Stimulated activated CD4-positive, alpha-beta T cell treated with anti-CD3 and anti-CD28 coated beads, Interleukin-4, amount 100 ng/mL, for 24 hours (primary cell): ENCODE measurements around the gene RGS2.

ENCODE experiments used
- DNase-seq: peaks from one replicate; pipeline ENCODE4 v3.0.0-alpha.2; 2020

Gene RGS2

DNA sequence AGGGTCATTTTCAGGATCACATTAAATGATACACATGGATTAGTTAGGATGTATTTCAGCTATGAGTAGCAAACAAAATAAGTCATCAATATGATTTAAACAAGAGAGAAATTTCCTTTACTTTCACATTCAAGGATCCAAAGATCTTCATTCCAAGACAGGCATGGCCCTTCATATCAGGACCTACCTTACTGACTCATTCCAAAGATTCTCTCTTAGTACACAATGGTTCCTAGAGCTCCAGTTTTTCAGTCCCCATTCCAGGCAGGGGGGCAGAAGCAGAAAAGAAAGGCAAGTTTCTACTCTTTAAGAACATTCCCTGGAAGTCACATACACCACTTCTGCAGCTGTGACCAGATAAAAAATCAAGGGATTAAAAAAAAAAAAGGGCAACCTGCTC, 23.7 kb downstream of the RGS2 start:
- no peak for DNase-seq

DNA sequence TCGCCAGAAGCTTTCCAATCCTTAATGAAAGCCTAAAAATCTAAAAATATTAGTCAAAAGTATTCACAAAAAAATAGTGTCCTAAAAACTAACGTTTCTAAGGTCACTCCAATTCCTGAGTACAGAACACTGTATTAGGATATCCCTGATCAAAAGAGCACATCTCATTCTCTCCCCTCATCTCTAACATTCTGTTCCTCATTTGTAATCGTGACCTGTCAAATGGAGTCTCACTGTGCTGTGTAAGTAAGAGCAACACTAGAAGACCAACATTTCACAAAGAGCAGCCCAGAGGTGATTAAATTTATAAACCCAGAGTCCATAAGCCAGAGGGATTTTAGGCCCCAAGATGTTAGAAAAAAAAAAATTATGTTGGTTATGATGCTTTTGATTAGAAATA, 26.3 kb downstream of the RGS2 start:
- DNase-seq, result no peak

DNA sequence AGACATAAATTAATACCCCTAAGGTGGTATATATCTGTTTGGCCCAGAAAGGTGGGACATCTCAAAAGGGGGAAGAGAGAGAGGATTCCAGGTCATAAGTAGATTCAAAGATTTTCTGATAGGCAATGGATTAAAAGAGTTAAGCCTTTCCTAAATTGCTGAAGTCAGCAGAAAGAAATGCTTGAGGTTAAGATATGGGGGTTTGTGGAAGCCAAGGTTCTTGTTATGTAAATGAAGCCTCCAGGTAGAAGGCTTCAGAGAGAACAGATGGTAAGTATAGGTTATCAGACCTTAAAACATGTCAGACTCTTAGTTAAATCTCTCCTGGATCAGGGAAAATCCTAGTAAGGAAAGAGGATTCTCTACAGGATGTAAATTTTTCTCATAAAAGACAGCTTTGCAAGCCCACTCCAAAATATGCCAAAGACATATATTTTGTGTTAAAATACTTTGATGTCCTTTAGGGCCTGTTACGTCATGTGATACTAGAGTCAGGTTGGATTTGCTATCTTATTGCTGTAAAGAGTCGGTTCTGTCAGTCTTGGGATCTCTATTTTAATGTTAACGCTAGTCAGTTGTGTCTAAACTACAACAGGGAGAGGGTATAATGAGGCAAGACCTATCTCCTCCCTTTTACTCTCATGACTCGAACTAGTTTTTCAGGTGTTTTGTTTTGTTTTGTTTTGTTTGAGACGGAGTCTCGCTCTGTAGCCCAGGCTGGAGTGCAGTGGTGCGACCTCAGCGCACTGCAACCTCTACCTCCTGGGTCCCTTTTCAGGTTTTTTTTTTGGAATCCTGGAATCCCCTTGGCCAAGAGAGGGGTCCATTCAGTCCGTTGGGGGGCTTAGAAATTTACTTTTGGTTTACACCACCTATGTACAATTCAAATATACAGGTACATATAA, 30.6 kb downstream of the RGS2 start:
- DNase-seq, result no peak

DNA sequence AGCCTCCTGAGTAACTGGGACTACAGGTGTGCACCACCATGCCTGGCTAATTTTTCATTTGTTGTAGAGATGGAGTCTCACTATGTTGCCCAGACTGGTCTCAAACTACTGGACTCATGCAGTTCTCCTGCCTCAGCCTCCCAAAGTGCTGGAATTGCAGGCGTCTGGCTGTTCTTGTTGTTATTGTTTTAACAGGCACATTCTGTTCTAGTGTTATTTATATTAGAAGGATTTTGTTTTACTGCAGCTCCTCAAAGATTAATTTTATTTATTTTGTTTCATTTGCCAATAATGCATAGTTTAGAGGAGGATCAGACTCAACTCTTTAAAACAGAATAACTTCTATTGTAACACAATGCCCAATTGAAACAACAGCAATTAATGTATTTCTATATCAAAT, 35.5 kb downstream of the RGS2 start:
- DNase-seq, result no peak

DNA sequence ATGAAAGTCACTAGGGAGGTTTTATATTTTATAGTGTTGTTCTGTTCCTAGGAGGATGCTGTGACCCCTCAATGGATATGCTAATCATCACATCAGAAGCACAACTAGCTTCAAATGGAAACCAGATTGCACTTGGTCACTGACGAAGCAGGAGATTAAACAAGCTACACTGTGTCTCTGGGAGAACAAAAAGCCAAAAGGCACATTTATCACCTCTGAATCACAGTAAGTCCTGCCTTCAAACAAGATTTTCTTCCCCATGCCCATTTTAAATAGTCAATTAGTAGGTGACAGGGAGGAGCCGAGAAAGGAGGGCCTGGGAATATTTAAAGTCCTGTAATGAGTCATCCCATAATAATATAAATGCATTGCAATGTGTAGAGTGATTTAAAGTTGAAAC, 38.1 kb downstream of the RGS2 start:
- no peak for DNase-seq

DNA sequence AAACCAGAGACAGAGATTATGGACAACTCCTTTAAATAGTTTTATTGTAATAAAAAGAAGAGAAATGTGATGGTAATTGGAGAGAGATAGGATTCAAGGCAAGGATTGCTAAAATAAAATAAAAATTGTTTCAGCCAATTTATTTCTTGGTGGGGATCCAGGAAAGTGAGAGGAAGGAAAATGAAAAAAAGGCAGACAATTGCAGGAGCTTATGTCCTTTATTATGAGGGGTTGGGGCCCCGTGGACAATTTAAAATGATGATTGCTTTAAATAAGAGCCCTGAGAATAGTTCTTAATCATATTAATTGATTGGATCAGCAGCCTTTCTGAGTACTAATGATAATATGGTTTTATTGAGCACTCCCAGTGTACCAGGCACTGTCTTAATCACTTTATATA, 40.2 kb downstream of the RGS2 start:
- DNase-seq, result no peak

DNA sequence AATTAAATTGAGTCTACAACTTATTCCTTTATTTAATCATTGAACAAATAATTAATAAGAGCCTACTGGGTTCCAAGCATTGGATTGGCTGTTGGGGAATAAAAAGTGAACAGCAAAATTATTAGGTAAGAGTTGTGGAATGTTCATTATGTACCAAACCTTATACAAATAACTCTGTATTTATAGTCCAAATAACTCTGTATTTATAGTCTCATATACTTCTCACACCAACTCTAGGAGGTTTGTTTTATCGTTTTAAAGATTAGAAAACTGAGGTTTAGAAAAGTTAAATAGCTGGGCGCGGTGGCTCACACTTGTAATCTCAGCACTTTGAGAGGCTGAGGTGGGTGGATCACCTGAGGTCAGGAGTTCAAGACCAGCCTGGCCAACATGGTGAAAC, 40.6 kb downstream of the RGS2 start:
- no peak for DNase-seq

DNA sequence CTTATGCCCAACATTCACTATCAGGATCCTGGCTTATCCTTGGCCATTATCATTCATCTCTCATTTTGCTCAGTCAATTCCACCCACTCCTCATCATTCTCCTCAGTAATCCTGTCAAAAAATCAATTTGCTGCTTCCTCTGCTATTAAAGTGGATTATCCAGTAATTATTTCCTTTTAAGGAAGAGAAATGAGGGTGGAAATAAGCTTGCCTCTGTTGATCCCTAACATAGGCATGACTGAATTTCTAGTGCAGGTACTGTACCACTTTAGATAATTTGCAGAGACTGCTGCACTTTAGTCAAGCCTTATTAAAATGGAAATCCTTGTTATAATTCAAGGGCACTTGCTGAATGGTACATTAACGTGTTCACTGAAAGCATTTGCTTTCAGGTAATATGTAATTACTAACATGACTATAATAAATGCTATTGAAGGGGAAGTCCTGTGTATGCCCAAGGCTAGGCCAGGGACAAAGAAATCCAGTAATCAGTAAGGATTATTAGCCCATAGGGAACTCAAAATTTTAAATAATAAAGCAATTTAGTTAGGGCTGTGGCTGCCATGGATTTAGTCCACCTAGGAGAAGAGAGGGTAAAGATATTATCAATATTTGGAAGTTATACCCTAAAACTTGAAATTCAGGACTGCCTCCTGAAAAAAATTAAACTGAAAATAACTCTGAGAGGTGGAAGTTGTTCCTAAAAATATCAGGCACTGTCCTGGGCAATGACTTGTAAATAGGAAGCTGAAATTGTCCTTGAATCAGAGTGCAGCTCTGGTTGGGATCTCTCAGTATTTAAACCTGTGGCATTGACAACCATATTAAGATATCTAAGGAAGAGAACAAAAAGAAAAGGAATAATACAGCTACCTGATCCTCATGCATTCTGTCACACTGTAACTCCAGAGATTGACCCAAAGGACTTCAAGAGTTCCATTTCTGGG, 43.4 kb downstream of the RGS2 start:
- DNase-seq, result no peak

DNA sequence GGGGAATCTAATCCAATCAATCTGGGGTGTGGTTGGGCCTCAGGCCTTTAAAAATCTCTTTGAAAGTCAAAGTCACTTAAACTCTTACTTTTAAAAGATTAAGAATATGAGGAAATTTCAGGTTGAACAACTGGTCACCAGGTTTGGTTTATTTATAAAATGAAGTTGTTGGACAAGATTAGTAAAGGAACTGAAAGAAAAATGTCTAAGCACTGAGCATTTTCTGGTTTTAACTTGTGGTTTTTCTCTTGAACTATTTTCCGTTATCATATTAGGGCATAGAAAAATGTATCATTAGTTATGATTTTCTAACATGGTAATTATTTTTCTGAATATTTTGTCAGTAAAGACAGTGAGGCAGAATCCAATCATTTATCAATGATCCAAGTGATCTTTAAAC, 49.6 kb downstream of the RGS2 start:
- no peak for DNase-seq

DNA sequence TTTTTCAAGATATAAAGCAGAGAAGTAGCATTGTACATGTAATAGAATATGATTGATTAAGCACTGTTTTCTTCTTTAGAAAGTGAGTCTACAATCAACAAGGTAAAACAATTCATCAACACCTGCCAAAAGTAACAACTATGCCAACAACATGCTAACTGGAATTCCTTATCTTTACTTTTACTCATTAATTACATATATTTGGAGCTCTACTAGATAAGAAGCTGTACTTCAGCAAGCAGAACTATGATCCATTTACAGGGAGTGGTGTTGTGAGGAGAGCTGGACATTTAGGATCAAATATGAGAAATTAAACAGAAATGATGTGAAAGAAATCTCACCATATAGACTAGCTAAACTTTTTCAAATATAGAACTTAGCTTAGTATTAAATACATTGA, 51.0 kb downstream of the RGS2 start:
- DNase-seq, result no peak

DNA sequence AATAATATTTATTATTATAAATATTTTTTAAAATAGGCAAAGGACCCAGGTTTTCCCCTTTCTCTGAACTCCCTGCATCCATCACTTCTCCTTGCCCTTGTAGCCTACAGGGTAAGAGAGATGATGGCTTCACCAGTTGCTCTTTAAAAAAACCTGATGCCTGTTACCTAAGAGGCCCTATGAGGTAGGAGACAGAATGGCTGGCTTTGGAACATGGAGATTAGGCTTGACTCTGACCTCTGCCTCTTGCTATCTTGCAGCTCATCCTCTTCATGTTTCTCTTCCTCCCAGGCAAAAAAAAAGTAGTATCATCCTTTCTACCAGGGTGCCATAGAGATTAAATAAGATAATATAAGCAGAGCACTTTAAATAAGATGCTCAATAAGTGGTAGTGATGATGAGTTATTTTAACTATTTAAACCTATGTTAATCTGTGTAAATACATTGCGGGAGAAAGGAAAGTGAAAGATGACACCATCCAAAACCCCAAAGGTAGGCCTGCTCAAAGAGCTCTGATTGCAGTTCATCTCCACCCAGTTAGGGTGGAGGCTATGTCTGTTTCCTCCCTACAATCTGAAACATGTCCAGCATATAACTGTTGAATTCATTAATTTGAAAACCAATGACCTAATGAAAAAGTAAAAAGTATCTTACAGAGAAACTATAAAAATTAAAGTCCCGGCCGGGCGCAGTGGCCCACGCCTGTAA, 51.8 kb downstream of the RGS2 start:
- DNase-seq, result no peak

DNA sequence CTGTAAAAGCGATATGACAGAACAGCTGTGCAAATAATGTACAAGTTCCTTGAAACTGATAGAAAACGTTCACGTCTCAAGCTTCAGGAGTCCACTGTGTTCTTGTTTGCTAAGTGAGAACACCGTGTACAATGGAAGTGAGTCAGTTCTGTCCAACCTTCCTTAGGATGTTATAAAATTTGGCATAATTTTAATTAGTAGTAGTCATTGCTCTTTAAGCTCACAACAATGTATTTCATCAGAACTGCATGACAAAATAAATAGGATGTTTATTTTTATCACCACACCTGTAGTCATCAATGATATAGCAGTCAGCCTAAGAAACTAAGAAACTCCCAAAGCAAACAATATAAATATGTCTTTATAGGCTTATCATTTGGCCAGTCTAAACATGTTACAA, 53.0 kb downstream of the RGS2 start:
- DNase-seq, result no peak
